GM23248 (cell line): Measurements from ENCODE around the gene SEMG1.

Experiments used
- EZH2 ChIP-seq: fragments of 200-600 bp; sonication (generic); IDR thresholded peaks from 2 replicates; pipeline ENCODE4 v1.6.1; 2018; ENCODE audit warnings: antibody characterized with exemption, mild to moderate bottlenecking; ENCODE audit not compliant: insufficient read depth, poor library complexity, severe bottlenecking
- EZH2phosphoT487 ChIP-seq: fragments of 200-600 bp; sonication (generic); IDR thresholded peaks from 2 replicates; pipeline ENCODE4 v1.6.1; 2018; ENCODE audit warnings: antibody characterized with exemption, moderate library complexity, mild to moderate bottlenecking, low read depth; ENCODE audit not compliant: insufficient read depth

- TF ChIP-seq EZH2phosphoT487 (no peak), EZH2 (no peak)
Measured at GRCh38 chr20:45218124-45218523, 11.3 kb downstream of the SEMG1 start.
